ENCODE data around the gene CADPS. TPM values are rescaled to one million over a fixed set of nuclear protein-coding genes. Genes with fewer than 3 reads are reported as not detected.

CADPS gene
- polyA plus RNA-seq, 1 donor (not counting 4 experiments of a cell fraction or from before 2014, with no cell fraction given): not detected

DNA sequence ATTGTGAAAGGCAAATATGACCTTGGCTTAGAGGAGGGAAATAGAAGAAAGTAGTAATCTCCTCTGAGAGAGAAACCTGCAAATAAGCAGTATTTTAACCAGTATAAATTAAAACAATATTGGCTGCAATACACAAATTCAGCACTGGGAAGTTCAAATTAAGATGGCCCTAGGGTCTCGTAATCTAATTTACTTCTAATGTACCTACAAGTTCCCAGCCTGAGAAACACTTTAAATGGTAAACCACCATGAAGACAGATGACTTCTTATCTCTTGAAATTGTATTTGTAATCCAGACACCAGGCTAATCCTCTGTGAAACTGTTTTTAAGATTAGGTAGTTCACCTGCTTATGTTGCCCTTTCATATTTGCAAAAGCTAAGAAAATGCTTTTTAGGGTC, 199.7 kb downstream of the CADPS start:
- no peak for DNase-seq (ENCODE audit: low read depth, low spot score)
- H3K4me3 ChIP-seq (ENCODE audit: control insufficient read depth in 2 of 3, extremely low read depth in 1 of 3, insufficient read depth in 2 of 3, low read depth in 1 of 3, low read length in 3 of 3): no peak overlapping the region
- H3K79me2 ChIP-seq (ENCODE audit: control insufficient read depth, insufficient read depth, low read length): no peaks in the 10 kb centered on the region
- no peaks in the 10 kb centered on the region for H4K20me1 ChIP-seq (ENCODE audit: control insufficient read depth, extremely low read depth, insufficient read depth, low read length)
- H3K9me1 ChIP-seq (ENCODE audit: control insufficient read depth, extremely low read depth, insufficient read depth, low read length): no peaks in the 10 kb centered on the region
- no peaks in the 10 kb centered on the region for H3K27me3 ChIP-seq (ENCODE audit: control insufficient read depth, extremely low read depth, insufficient read depth, low read length)
- no peaks in the 10 kb centered on the region for H3K36me3 ChIP-seq (ENCODE audit: control insufficient read depth in 2 of 2, extremely low read depth in 1 of 2, insufficient read depth in 2 of 2, low read length in 2 of 2)
- FAIRE-seq: no peak
- dilution Hi-C loops (cut with MboI; ENCODE audit: extremely low pct_ligation_motif_present, low sequenced_read_pairs): no loop called here
- no peak overlapping the region for H3K9ac ChIP-seq (ENCODE audit: control insufficient read depth, extremely low read depth, insufficient read depth, low read length)
- H3K4me2 ChIP-seq (ENCODE audit: control insufficient read depth, extremely low read depth, insufficient read depth, low read depth, low read length): no peak overlapping the region
- no peak overlapping the region for H3K27ac ChIP-seq (ENCODE audit: control insufficient read depth, insufficient read depth, low read length)
- TF ChIP-seq, protein P1, sequence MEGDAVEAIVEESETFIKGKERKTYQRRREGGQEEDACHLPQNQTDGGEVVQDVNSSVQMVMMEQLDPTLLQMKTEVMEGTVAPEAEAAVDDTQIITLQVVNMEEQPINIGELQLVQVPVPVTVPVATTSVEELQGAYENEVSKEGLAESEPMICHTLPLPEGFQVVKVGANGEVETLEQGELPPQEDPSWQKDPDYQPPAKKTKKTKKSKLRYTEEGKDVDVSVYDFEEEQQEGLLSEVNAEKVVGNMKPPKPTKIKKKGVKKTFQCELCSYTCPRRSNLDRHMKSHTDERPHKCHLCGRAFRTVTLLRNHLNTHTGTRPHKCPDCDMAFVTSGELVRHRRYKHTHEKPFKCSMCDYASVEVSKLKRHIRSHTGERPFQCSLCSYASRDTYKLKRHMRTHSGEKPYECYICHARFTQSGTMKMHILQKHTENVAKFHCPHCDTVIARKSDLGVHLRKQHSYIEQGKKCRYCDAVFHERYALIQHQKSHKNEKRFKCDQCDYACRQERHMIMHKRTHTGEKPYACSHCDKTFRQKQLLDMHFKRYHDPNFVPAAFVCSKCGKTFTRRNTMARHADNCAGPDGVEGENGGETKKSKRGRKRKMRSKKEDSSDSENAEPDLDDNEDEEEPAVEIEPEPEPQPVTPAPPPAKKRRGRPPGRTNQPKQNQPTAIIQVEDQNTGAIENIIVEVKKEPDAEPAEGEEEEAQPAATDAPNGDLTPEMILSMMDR (optimal IDR thresholded peaks at IDR 0.05 in 1 of 3, IDR thresholded peaks at IDR 0.05 in 1 of 3, conservative IDR thresholded peaks at IDR 0.05 in 1 of 3; ENCODE audit: extremely low read depth in 1 of 3, insufficient read depth in 2 of 3, low read length in 3 of 3): no peak
- no peak for TF ChIP-seq EZH2 (IDR thresholded peaks at IDR 0.05; ENCODE audit: low read length)
- H3K4me1 ChIP-seq (ENCODE audit: control insufficient read depth, extremely low read depth, insufficient read depth, low read length): peaks cover 16% of the 10 kb centered on the region
- H2AFZ ChIP-seq (ENCODE audit: control insufficient read depth, low read length): no peak overlapping the region
- no peaks in the 10 kb centered on the region for H3K9me3 ChIP-seq (ENCODE audit: control insufficient read depth, low read depth, low read length)

DNA sequence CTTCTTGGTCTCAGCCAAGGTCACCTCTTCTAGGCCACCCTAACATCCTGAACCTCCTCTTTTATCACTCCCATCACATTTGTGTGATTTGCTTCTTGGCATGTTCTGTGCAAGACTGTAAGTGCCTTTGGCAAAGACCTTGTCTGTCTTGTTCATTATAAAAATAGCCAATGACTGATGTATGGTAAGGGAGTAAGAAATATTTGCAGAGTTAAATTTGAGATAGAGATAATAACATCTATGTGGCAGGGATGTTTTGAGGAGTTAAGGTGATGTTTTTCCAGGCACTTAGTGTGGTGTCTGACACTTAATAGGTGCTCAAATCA, 202.3 kb downstream of the CADPS start:
- no peaks in the 10 kb centered on the region for H3K27me3 ChIP-seq (ENCODE audit: control insufficient read depth, extremely low read depth, insufficient read depth, low read length)
- no peaks in the 10 kb centered on the region for H3K4me1 ChIP-seq (ENCODE audit: control insufficient read depth, extremely low read depth, insufficient read depth, low read length)
- FAIRE-seq (no peak), DNase-seq (ENCODE audit: low read depth, low spot score) (no peak)
- no peaks in the 10 kb centered on the region for H3K36me3 ChIP-seq (ENCODE audit: control insufficient read depth in 2 of 2, extremely low read depth in 1 of 2, insufficient read depth in 2 of 2, low read length in 2 of 2)
- H3K9ac ChIP-seq (ENCODE audit: control insufficient read depth, extremely low read depth, insufficient read depth, low read length): no peak overlapping the region
- no peaks in the 10 kb centered on the region for H3K9me1 ChIP-seq (ENCODE audit: control insufficient read depth, extremely low read depth, insufficient read depth, low read length)
- H3K9me3 ChIP-seq (ENCODE audit: control insufficient read depth, low read depth, low read length): no peaks in the 10 kb centered on the region
- H3K79me2 ChIP-seq (ENCODE audit: control insufficient read depth, insufficient read depth, low read length): no peaks in the 10 kb centered on the region
- H2AFZ ChIP-seq (ENCODE audit: control insufficient read depth, low read length): no peak overlapping the region
- no peak for TF ChIP-seq EZH2 (IDR thresholded peaks at IDR 0.05; ENCODE audit: low read length)
- TF ChIP-seq, protein P1 (optimal IDR thresholded peaks at IDR 0.05 in 1 of 3, IDR thresholded peaks at IDR 0.05 in 1 of 3, conservative IDR thresholded peaks at IDR 0.05 in 1 of 3; ENCODE audit: extremely low read depth in 1 of 3, insufficient read depth in 2 of 3, low read length in 3 of 3): no peak
- H4K20me1 ChIP-seq (ENCODE audit: control insufficient read depth, extremely low read depth, insufficient read depth, low read length): no peaks in the 10 kb centered on the region
- H3K27ac ChIP-seq (ENCODE audit: control insufficient read depth, insufficient read depth, low read length): no peak overlapping the region
- H3K4me2 ChIP-seq (ENCODE audit: control insufficient read depth, extremely low read depth, insufficient read depth, low read depth, low read length): no peak overlapping the region
- dilution Hi-C loops (cut with MboI; ENCODE audit: extremely low pct_ligation_motif_present, low sequenced_read_pairs): no loop called here
- no peak overlapping the region for H3K4me3 ChIP-seq (ENCODE audit: control insufficient read depth in 2 of 3, extremely low read depth in 1 of 3, insufficient read depth in 2 of 3, low read depth in 1 of 3, low read length in 3 of 3)
